ENCODE data around the gene FAM107B.

Gene FAM107B

DNA sequence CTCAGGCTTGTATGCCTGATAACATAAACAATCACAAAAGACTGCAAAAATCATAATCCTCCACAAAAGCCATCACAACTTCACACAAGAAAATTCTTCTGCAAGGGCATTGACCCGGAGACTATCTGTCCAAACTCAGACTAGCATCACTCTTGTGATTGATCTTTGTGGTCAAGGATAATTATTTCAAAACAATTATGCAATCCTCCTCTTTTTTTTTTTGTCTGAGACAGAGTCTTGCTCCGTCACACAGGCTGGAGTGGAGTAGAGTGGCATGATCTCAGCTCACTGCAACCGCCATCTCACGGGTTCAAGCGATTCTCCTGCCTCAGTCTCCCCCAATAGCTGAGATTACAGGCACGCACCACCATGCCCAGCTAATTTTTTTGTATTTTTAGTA is 41.0 kb upstream of the FAM107B start:
- no peak overlapping the region for H3K4me3 ChIP-seq (ENCODE audit: low read depth, low read length)
- TF ChIP-seq, protein P1, sequence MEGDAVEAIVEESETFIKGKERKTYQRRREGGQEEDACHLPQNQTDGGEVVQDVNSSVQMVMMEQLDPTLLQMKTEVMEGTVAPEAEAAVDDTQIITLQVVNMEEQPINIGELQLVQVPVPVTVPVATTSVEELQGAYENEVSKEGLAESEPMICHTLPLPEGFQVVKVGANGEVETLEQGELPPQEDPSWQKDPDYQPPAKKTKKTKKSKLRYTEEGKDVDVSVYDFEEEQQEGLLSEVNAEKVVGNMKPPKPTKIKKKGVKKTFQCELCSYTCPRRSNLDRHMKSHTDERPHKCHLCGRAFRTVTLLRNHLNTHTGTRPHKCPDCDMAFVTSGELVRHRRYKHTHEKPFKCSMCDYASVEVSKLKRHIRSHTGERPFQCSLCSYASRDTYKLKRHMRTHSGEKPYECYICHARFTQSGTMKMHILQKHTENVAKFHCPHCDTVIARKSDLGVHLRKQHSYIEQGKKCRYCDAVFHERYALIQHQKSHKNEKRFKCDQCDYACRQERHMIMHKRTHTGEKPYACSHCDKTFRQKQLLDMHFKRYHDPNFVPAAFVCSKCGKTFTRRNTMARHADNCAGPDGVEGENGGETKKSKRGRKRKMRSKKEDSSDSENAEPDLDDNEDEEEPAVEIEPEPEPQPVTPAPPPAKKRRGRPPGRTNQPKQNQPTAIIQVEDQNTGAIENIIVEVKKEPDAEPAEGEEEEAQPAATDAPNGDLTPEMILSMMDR (IDR thresholded peaks at IDR 0.05; ENCODE audit: control insufficient read depth, extremely low read depth, insufficient read depth): no peak
- DNase-seq (ENCODE audit: low read depth): no peak

DNA sequence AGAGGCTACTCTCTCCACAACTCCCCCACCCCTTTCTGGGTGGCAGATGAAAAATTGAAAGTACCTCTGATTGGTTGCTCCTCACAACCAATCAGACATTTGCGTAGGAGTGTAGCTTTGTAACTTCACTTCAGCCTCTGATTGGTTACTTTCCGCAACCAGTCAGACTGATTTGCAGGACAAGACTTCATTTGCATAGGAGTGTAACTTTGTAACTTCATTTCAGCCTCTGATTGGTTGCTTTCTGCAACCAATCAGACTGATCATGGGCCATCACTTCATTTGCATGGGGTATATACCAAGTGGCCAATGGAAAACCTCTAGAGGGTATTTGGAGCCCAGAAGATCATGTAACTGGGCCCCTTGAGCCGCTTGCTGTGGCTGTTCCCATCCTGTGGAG is 37.6 kb upstream of the FAM107B start:
- DNase-seq (ENCODE audit: low read depth): no peak
- TF ChIP-seq, protein P1 (IDR thresholded peaks at IDR 0.05; ENCODE audit: control insufficient read depth, extremely low read depth, insufficient read depth): no peak
- no peak overlapping the region for H3K4me3 ChIP-seq (ENCODE audit: low read depth, low read length)

DNA sequence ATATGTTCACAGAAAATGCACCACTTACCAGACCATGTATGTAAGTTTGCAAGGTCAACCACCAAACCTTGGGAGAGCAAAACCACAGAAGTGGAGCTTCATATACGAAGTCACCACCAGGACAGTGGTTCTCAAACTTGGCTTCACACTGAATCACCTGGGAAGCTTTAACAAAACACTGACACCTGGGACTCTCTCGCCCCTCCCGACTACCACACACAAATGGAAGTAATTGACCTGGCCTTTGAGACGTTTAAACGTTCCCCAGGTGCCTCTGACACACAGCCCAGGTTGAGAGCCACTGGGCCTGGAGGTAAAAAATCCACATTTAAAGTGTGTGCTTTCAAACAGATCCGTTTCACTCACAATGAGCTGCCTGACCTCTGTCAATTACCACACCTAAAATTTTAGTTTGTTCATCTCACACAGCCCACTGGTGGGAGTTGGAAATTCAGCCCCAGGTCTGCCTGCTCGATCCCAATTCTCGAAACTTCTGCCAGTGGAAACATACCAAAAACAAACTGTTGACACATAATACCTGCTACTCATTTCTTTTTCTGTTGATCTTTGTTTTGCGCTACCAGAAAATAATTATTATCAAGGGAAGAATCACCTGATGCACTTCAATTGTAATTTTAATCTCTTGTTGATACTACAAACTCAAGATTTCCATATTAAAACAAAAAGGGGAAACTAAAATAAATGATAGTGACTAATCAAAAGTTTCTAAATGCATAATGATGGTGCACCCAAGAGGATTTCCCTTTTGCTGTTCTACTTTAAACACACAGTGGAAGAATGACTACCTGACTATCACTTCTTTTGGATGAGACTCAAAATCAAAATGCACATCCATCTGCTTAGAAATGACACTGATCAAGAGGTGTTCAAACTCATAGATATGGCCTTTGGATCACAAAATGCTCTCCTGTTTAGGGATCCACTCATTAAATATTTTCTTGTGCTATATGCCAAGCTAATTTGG is 36.6 kb upstream of the FAM107B start:
- TF ChIP-seq, protein P1 (IDR thresholded peaks at IDR 0.05; ENCODE audit: control insufficient read depth, extremely low read depth, insufficient read depth): no peak
- DNase-seq (ENCODE audit: low read depth): no peak
- no peak overlapping the region for H3K4me3 ChIP-seq (ENCODE audit: low read depth, low read length)

DNA sequence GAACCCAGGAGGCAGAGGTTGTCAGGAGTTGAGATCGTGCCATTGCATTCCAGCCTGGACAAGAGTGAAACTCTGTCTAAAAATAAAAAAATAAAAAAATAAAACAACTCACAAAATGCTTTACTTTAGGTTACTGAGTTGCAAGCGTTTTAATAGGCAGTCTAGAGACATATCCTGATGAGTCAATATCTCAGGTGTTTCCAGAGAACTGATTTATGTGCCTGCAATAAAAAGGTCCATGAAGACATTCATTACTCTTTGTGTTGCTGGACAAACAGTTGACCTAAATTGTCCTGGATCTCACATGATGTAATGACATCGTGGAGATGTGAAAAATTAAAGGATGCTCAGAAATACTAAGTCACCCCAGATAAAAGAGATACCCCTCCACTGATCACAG is 31.6 kb upstream of the FAM107B start:
- H3K4me3 ChIP-seq (ENCODE audit: low read depth, low read length): no peak overlapping the region
- DNase-seq (ENCODE audit: low read depth): no peak
- TF ChIP-seq, protein P1 (IDR thresholded peaks at IDR 0.05; ENCODE audit: control insufficient read depth, extremely low read depth, insufficient read depth): no peak

DNA sequence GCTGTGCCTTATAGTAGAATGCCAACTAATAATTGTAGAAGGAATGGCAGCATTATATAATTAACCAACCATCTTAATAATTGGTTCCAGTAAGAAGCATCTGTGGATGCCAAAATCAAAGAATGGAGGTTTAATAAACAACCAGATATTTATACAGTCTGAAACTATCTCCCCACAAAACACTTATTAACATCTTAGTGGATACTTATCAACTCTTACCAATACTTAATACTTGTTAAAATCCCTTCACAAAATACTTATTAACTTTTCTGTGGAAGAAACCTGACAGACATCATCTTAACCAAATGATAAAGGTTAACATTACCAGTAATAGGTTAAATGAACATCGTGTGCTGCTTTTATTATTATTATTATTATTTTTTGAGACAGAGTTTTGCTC is 29.1 kb upstream of the FAM107B start:
- no peak overlapping the region for H3K4me3 ChIP-seq (ENCODE audit: low read depth, low read length)
- no peak for DNase-seq (ENCODE audit: low read depth)
- TF ChIP-seq, protein P1 (IDR thresholded peaks at IDR 0.05; ENCODE audit: control insufficient read depth, extremely low read depth, insufficient read depth): no peak

DNA sequence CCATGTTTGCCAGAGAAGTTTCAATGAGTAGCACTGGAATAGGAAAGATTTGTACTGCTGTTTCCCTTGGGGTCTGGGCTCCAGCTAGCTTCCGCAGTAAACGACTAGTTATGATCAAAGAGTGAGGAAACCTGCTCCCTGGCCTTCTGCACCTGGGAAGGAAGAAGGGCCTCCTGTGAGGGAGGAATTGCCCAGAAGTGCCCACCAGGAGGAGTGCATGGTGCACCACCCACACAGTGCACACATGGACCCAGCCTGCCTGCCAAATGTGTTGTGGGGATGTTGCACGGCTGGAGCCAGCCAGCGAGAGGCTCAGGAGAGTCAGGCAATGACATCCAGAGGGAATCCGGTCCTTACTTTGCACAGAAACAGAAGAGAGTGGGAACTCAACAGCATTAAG is 27.0 kb upstream of the FAM107B start:
- TF ChIP-seq, protein P1 (IDR thresholded peaks at IDR 0.05; ENCODE audit: control insufficient read depth, extremely low read depth, insufficient read depth): no peak
- no peak for DNase-seq (ENCODE audit: low read depth)
- H3K4me3 ChIP-seq (ENCODE audit: low read depth, low read length): no peak overlapping the region

All from LNCaP clone FGC (cell line).